ENCODE measurements around the gene RXFP3.
"Not testable (repeated sequence)": the region's sequence is repeated elsewhere in the genome, so short reads cannot be mapped to it uniquely, and the experiment has no call there.

Gene RXFP3

GRCh38 chr5:33937017-33937706, 976 bp downstream of the RXFP3 start:
- DNase-seq, result no peak

DNA sequence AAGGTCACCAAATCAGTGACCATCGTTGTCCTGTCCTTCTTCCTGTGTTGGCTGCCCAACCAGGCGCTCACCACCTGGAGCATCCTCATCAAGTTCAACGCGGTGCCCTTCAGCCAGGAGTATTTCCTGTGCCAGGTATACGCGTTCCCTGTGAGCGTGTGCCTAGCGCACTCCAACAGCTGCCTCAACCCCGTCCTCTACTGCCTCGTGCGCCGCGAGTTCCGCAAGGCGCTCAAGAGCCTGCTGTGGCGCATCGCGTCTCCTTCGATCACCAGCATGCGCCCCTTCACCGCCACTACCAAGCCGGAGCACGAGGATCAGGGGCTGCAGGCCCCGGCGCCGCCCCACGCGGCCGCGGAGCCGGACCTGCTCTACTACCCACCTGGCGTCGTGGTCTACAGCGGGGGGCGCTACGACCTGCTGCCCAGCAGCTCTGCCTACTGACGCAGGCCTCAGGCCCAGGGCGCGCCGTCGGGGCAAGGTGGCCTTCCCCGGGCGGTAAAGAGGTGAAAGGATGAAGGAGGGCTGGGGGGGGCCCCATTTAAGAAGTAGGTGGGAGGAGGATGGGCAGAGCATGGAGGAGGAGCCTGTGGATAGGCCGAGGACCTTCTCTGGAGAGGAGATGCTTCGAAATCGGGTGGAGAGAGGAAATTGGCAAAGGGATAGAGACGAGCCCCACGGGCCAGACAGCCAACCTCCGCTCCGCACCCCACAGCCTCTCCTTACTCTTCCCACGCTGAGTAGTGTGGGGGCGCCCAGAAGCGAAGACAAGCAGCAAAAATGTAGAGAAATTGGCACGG, 1.7 kb downstream of the RXFP3 start:
- no peak for DNase-seq

GRCh38 chr5:33938507-33938796, 2.3 kb downstream of the RXFP3 start:
- DNase-seq, result no peak

- no peak for DNase-seq
Measured at GRCh38 chr5:33938881-33939280, 2.7 kb downstream of the RXFP3 start.

- no peak for DNase-seq
Measured at GRCh38 chr5:33939556-33940262, 3.5 kb downstream of the RXFP3 start.

GRCh38 chr5:33941090-33941489, 4.9 kb downstream of the RXFP3 start:
- no peak for DNase-seq

- DNase-seq, result no peak
Measured at GRCh38 chr5:33944543-33945132, 8.5 kb downstream of the RXFP3 start.

DNA sequence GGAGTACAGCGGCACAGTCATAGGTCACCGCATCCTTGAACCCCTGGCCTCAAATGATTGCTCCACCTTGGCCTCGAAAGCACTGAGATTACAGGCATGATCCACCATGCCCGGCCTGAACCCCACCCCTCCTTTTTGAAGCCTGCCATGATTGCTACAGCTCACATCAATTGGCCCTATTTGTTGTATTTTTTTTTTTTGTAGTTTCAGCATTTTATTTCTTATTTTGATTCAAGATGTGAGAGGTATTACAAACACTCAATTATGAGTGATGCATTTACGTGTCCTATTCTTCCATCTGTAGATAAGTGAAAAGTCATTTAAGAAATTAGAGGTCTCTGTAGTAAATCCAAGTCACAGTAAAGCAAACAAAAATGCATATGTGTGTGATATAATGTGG, 16.0 kb downstream of the RXFP3 start:
- not testable (repeated sequence) for DNase-seq

DNA sequence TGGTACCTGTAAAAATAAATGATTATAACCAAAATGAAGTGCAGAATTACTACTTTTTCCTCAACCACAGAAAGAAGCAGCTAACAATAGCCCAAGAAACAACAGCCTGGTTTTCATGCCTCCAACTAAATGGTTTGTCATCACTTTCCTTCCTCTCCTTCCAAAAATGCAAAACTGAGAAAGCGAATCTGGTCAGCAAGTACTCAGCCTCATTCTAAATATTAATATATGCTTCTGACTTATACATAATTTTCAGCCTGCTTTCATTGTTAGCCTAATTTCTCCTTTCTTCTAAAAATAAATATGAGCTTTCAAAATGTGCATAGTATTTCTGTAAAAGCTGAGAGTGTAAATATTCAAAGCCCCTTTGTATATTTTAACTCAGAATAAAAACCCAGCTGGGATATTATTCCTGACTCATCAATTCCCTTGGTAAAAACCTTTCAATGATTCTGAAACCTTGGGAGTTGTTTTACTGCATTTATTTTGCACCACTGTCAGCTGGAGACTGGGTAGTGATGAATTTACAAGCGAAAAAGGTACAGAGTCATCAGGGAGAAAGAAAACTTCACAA, 21.5 kb downstream of the RXFP3 start:
- no peak for DNase-seq

- DNase-seq, result no peak
Measured at GRCh38 chr5:33958176-33958575, 22.0 kb downstream of the RXFP3 start.

GRCh38 chr5:33964132-33964700, 28.0 kb downstream of the RXFP3 start:
- peak; percentile 7 for DNase-seq

- no peak for DNase-seq
Measured at GRCh38 chr5:33966805-33967204, 30.6 kb downstream of the RXFP3 start.

GRCh38 chr5:33968211-33969005, 32.2 kb downstream of the RXFP3 start:
- no peak for DNase-seq

DNA sequence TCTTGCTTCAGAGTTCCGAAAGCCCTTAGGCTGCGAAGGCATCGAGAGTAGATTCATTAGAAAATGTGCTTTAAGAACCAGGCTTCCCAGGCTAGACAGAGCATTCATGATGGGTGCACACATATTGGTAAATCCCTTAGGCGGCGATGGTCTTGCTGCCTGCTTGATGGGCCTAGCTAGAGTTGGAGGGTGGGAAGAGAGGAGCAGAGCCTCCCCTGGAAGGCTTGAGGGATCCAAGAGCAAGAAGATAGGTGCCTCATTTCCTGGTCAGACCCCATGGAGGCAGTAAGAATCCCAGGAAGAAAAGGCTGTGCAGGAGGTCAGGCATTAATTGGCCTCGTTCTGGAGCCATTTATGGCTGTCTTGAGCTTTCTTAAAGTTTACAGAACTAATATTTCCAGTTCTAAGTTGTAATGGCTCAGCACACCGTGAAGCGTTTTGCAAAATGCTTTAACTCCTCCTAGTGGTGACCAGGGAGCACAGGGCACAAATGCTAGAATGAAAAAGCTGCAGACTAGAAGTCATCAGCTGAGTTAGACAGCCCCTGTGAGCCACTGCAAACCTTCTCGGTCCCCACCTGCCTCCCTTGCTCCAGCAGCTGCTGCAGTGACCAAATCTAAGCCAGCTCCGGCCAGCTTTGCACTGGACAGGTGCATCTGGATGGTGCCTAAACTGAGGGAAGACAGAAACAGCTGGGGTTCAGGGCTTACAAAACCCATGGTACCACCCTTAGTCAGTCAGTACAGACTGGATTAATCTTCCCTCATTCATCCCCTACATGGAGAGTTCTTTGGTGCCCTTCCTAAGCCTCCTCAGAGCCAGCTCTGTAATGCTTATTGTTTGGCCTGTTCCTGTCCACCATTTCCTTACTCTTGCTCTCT, 33.6 kb downstream of the RXFP3 start:
- peak; percentile 36 for DNase-seq

GRCh38 chr5:33973271-33973670, 37.1 kb downstream of the RXFP3 start:
- DNase-seq, result peak; percentile 27

DNA sequence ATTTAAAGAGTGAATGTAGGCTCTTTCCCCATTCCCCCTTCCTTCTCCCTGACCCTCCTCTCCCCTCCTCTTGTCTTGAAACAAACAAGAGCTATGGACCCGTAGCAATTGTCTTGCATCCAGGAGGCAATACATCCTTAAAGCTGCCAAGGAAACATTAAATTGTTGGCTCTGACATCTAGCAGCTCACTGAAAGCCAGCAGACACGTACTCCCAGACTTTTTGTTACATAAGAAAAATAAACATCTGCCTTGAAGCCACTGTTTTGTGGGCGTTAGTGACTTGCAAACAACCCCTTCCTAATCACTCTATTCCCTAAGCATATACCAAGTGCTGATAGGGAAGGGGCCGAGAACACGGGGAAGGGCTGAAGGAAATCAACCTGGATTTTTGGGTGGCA, 39.7 kb downstream of the RXFP3 start:
- no peak for DNase-seq

GRCh38 chr5:33976307-33976706, 40.1 kb downstream of the RXFP3 start:
- no peak for DNase-seq

DNA sequence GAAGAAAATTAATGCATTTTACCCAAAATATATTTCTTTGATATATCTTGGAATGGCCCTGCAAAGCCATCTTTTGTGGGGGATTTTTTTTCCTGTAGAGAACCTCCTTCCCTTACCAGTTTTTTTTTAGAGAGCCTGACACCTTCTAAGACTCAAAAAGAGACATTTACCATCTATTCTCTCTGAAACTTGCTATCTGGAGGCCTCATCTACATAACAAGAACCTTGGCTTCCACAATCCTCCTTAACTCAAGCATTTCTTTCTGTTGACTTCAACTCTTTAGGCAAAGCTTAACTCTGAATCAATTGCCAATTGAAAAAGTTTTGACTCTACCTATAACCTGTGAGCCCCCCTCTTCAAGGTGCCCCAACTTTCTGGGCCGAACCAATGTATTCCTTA, 42.1 kb downstream of the RXFP3 start:
- no peak for DNase-seq

DNA sequence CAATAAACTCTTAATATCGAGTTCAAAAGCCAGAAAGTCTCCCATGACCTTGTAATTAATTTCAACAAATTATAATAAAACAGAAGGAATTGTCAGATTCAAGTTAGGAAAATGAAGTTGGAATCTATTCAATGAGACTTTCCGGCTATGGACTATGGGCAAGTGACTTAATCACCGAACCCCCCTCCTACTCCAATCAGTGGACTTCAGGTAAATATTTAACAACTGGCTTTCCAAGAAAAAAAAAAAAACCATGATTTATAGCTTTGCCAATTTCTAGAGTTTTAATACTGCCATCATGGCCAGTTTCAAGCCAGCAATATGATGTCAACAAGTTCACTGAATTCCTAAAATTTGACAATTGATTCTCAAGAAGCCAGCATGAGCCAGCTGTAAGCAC, 43.8 kb downstream of the RXFP3 start:
- DNase-seq, result no peak

- DNase-seq, result no peak
Measured at GRCh38 chr5:33981408-33982162, 45.4 kb downstream of the RXFP3 start.
